ENCODE data around the gene SYT6. TPM values are rescaled to one million over a fixed set of nuclear protein-coding genes. Genes with fewer than 3 reads are reported as not detected.

SYT6 gene
- total RNA-seq, 1 donor from 2014 or later = not detected

Other genes starting within 250 kb of the SYT6 start
- 41.7 and 42.3 TPM in 2 replicates for gene AP4B1, start 249.1 kb downstream of the SYT6 start, total RNA-seq
- gene DCLRE1B, start 248.5 kb downstream of the SYT6 start, total RNA-seq = 21.5 and 22.5 TPM in 2 replicates
- gene HIPK1, start 224.5 kb downstream of the SYT6 start, total RNA-seq = 81.3 and 85.9 TPM in 2 replicates
- 0.09 TPM in 1 of 2 replicates, not detected in the other for gene OLFML3, start 174.4 kb downstream of the SYT6 start, total RNA-seq